ENCODE data around the gene NPC2.
"Not testable (repeated sequence)": the region's sequence is repeated elsewhere in the genome, so short reads cannot be mapped to it uniquely, and the experiment has no call there.

NPC2 gene

GRCh38 chr14:74469548-74470518 lies 23.3 kb downstream of the NPC2 start:
- no peak for DNase-seq

GRCh38 chr14:74468513-74468912 lies 24.6 kb downstream of the NPC2 start:
- DNase-seq = no peak

- no peak for DNase-seq
Measured at GRCh38 chr14:74465335-74465734, 27.8 kb downstream of the NPC2 start.

DNA sequence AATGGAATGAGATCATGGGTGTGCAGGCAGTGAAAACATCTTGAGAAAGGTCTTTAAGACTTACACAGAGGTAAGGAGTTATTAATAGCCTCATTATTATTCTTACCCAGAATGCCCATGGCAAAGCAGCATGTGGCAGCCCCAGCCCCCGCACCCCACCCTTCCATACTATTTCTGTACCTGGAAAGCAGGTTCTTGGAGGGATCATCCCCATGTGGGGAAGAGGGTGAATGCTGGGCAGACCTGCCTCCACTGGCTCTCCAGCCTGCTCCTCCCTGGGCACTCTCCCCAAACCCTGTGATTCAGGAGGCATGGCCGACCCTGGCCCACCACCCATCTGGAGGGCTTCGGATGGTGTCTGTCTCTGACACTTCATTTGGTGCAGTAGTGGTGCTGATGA lies 28.3 kb downstream of the NPC2 start:
- DNase-seq = no peak

DNA sequence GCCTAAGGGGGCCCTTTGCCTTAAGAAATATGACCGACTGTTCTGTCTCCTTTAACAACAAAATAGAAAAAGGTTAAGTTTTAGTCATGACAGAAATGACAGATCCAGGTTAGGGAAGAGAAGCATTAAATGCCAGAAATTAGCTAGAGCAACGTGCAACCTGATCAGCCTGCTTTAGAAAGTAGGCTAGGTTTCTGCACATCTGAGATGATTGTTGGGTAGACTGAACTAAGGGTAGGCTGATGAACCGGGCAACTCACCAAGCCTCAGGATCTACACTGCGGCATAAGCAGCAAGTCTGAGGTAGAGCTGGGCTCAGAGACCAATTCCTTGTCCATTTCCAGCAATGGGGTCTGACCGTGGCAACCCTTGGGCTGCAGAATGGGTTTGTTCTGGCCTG lies 29.4 kb downstream of the NPC2 start:
- no peak for DNase-seq

GRCh38 chr14:74462993-74463392 lies 30.1 kb downstream of the NPC2 start:
- DNase-seq = no peak

- DNase-seq = no peak
Measured at GRCh38 chr14:74459976-74460375, 33.1 kb downstream of the NPC2 start.

GRCh38 chr14:74459289-74459946 lies 33.7 kb downstream of the NPC2 start:
- peak; percentile 49 to 64 for DNase-seq

- DNase-seq = no peak
Measured at GRCh38 chr14:74457565-74457895, 35.6 kb downstream of the NPC2 start.

GRCh38 chr14:74456684-74457564 lies 36.2 kb downstream of the NPC2 start:
- DNase-seq = no peak

DNA sequence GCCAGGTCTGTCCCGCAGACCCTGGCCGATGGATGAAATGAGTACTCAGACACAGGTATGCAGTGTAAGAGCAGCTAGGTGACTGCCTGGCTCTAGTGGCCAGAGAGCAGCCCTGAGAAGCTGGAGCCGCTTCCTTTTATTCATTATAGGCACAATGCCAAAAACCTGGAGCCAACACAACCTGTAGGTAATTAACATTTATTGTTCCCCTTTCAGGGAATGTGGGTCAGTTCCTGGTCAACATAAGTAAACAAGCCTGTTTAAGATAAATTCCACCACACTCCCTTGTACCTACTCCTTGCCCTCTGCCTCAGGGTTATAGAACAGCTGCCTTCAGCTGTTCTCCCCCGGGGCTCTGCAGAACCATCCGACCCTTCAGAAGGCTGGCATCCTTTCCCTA lies 38.7 kb downstream of the NPC2 start:
- not testable (repeated sequence) for DNase-seq

DNA sequence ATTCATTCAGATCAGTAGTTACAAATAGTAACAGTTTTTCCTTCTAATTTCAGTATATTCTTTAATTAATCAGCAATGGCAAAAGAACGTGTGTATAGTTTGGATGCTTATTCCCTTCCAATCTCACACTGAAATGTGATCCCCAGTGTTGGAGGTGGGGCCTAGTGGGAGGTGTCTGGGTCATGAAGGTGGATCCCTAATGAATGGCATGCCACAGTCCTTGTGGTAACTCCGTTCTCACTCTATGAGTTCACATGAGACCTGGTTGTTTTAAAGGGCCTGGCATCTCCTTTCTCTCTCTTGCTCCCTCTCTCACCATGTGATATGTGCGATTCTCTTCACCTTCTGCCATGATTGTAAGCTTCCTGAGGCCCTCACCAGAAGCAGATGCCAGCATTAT lies 48.2 kb downstream of the NPC2 start:
- no peak for DNase-seq

DNA sequence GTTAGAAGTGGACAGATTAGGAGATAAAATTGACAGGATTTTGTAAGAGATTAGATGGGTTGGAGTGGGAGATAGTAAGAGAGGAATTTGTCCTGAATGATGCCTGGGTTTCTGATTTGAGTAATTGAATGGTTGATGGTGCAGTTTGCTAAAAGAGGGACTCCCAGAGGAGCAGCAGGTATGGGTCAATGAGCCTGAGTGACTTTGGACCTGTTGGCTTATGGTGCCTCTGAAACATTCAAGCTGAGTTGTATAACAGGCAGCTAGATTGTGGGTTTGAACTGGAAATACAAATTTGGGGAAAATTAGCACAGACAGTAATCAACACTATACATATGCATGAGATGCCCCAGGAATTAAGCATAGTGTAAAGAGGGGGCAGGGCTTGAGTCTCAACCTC lies 50.3 kb downstream of the NPC2 start:
- DNase-seq = no peak

DNA sequence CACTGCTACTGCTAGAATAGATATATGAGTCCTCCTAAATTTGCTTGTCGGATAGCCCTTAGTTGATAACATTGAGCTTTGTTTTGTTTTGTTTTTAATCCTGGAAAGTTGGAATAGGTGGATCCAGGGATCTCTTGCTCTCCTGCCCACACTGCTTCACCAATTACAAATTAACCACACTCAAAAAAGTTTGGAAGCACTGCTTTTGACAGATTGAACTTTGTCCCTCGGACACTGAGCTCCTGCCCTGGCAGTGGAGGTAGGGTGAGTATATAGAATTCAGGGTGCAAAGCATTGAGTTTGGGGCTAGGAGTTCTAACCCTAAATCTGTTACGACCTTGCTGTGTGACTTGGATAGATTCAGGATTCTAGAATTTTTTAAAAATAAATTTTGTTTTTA lies 52.0 kb downstream of the NPC2 start:
- DNase-seq = no peak

DNA sequence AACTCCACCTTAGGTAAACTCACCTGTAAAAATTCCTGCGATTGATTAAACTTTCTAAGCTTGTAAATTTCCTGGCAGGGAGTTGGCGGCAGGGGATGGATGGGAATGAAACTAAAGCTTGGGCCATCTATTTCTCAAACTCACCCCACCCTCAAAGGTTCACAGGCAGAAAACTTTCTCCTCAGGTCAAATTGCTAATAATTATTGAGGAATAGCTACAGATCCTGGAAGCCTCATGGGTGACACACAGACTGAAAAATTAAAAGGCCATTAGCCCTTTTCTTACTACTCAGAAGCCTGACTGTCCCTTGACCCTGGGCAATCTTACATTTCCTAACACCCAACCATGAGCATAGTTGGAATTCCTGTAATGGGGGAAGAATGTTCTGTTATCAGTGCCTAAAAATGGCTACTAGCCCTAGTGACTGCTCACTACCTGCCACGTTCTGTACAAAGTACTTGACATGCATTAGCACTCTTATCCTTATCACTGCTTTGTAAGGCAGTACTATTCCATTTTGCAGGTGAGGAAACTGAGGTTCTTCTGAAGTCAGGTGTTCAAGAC lies 54.7 kb downstream of the NPC2 start:
- DNase-seq = no peak

DNA sequence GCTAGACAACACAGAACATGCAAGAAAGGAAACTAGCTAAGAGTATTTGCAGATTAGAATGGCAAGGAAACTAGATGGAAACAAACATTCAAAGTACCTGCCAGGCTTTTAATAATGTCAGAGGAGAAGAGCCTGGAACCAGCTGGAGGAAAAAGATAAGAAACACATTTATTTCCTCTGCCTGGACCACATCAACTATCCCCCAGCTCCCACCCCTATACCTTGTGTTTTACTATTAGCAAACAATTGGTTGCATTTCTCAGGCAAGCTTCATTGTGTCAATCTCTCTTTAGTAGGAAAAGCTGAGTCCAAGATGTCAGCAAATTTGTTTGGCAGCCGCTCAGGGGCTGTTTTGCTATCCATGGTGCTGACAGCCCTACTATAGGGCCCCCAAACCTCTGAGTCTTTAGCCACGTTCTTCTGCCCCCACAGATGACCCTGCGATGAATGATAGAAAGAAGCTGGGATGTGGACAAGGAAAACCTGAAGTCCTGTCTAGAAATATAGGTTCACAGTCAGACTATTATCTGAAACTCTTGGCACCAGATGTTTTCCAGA lies 55.5 kb downstream of the NPC2 start:
- no peak for DNase-seq

- DNase-seq = no peak
Measured at GRCh38 chr14:74434294-74434693, 58.8 kb downstream of the NPC2 start.

DNA sequence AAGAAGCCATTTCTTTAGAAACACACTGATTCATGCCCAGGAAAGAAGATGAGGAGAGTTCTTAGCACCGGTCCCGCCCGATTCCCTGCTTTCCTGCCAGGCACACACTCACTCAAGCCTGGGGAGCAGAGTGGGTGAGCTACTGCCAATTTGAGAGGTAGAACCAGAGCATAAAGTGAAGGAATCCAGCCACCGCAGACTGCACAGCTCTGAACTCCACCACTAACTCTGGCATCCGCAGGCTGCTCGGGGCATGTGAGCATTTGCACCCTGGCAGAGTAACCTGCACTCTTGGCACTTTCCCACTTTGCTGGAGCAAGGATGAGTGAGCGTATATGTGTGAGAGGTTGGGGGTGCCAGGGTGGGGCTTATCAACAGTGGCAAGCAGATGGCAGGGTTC lies 63.1 kb downstream of the NPC2 start:
- no peak for DNase-seq
